Duodenal mucosa (tissue), 2 donors: ENCODE measurements around the gene GUCY1B1.

Experiments
- H3K27ac ChIP-seq: one replicate; pipeline ENCODE4 v1.7.0; 2013; ENCODE audit warnings: low read depth, low read length
- H3K27me3 ChIP-seq, 2 donors: one replicate each; pipeline ENCODE4 v1.7.0; 2013; ENCODE audit warnings: low read length in 2 of 2, control low read depth in 1 of 2; ENCODE audit not compliant: insufficient read depth in 2 of 2, control insufficient read depth in 1 of 2
- H3K36me3 ChIP-seq, 2 donors: one replicate each; pipeline ENCODE4 v1.7.0; 2013; ENCODE audit warnings: low read length in 2 of 2, control low read depth in 1 of 2; ENCODE audit not compliant: insufficient read depth in 2 of 2, control insufficient read depth in 1 of 2
- H3K4me1 ChIP-seq, 2 donors: one replicate each; pipeline ENCODE4 v1.7.0; 2013; ENCODE audit warnings: low read length in 2 of 2, control low read depth in 1 of 2; ENCODE audit not compliant: insufficient read depth in 2 of 2, control insufficient read depth in 1 of 2
- H3K4me3 ChIP-seq, 2 donors: one replicate each; pipeline ENCODE4 v1.7.0; 2013; ENCODE audit warnings: low read length in 2 of 2, low read depth in 1 of 2
- H3K9ac ChIP-seq, 2 donors: one replicate each; pipeline ENCODE4 v1.7.0; 2013; ENCODE audit warnings: low read length in 2 of 2, low read depth in 1 of 2
- H3K9me3 ChIP-seq, 2 donors: one replicate each; pipeline ENCODE4 v1.7.0; 2013; ENCODE audit warnings: low read length in 2 of 2, control low read depth in 1 of 2; ENCODE audit not compliant: control insufficient read depth in 1 of 2

GUCY1B1 gene

DNA sequence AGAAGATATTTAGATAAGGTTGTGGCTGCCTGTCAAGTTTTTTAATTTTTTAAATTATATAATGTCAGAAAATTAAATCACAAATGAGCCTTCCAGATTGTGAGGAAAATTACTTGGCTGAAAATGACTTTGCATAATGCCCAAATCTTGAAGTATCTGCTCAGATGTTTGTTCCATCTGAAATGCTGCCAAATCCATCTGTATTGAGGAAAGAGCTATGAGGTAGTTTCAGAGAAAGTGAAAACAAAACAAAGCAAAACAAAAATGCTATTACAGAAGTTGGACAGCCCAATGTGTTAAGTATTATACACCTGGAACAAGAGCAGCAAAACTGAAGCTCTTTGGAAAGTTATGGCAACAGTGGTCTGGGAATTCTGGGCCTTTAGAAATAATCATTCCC is 23.3 kb upstream of the GUCY1B1 start:
- Histone ChIP-seq H3K9me3 (no peaks in the 10 kb centered on the region), H3K27ac (no peak overlapping the region), H3K36me3 (no peaks in the 10 kb centered on the region), H3K27me3 (no peaks in the 10 kb centered on the region), H3K9ac (no peak overlapping the region), H3K4me3 (no peak overlapping the region), H3K4me1 (no peaks in the 10 kb centered on the region)

DNA sequence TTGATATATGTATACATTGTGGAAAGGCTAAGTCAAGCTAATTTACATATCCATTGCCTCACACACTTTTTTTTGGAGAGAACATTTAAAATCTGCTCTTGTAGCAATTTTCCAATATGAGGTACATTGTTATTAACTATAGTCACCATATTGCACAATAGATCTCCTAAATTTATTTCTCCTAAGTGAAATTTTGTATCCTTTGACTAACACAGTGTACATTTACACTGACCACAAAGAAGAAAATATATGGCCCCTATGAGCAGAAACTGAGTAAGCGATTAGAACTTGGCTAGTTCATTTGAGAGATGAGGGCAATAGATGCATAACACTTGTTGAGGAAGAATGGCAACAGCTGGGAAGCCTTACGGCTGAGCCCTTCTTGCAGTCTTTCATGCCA is 20.3 kb upstream of the GUCY1B1 start:
- H3K9me3 ChIP-seq = no peaks in the 10 kb centered on the region
- no peaks in the 10 kb centered on the region for H3K36me3 ChIP-seq
- no peaks in the 10 kb centered on the region for H3K4me1 ChIP-seq
- no peak overlapping the region for H3K4me3 ChIP-seq
- no peak overlapping the region for H3K9ac ChIP-seq
- H3K27me3 ChIP-seq = no peaks in the 10 kb centered on the region
- H3K27ac ChIP-seq = no peak overlapping the region

DNA sequence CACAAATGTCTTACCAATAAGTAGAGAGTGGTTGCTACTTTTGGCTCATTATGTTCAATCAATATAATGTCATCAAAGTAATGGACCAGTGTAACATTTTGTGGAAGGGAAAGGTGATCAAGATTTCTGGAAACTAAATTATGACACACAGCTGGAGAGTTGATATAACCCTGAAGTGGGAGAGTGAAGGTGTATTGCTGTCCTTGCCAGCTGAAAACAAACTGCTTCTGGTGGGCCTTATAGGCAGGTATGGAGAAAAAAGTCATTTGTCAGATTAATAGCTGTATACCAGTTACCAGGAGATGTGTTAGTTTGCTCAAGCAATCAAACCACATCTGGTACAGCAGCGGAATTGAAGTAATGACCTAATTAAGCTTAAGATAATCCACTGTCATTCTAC is 17.3 kb upstream of the GUCY1B1 start:
- Histone ChIP-seq H3K27me3 (no peaks in the 10 kb centered on the region), H3K4me3 (no peak overlapping the region), H3K9me3 (no peaks in the 10 kb centered on the region), H3K4me1 (no peaks in the 10 kb centered on the region), H3K27ac (no peak overlapping the region), H3K36me3 (no peaks in the 10 kb centered on the region), H3K9ac (no peak overlapping the region)

DNA sequence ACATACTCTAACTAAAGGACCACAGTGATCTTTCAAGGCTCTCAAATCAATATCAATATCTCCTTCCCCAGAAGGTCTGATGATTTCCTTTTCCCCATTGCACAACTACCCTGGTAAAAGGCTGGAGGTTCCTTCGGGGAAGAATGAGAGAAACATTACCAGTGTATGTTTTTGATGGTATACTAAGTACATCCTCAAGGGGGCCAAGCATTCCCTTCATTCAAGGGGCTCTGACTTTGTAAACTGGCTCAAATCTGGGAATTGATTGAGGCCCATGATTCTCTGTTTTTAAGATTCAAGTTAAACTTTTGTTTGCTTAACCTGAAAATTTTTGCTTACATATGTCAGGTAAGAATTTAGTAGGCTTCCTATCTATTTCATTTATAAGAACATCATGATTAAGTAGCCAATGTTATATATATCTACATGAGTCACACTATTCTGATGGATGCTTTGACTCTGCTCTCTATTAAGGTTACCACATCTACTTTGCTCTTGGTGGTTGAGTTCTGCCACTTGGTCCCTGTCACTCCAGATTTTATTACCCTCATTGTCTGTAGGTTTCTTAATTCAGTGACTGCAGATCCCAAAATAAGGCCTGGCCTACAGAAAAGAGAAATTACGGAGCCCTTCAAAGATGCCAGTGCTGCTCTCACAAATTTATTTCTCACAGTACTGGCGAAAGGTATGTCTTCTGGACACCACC is 16.4 kb upstream of the GUCY1B1 start:
- Histone ChIP-seq H3K4me1 (no peaks in the 10 kb centered on the region), H3K4me3 (no peak overlapping the region), H3K27me3 (no peaks in the 10 kb centered on the region), H3K9ac (no peak overlapping the region), H3K27ac (no peak overlapping the region), H3K9me3 (no peaks in the 10 kb centered on the region), H3K36me3 (no peaks in the 10 kb centered on the region)

DNA sequence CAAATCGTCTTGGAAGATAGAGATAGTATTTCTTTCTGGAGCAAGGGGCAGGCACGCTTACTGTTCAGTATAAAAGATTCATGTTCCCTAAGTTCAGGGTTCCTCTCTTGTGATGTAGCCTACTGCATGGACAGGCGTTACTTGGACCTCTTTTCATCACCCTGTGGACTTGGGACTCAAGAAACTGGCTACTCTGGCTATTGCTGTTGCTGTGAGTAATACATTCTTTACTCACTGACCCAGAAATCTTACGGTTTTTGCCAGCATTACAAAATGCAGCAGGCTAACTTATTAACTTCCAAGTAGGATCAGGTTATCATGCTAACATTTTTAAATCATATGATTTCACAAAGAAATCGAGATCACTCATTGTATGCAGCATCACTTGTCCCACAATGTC is 12.8 kb upstream of the GUCY1B1 start:
- H3K9ac ChIP-seq = no peak overlapping the region
- H3K4me1 ChIP-seq = no peaks in the 10 kb centered on the region
- no peaks in the 10 kb centered on the region for H3K27me3 ChIP-seq
- no peaks in the 10 kb centered on the region for H3K36me3 ChIP-seq
- no peak overlapping the region for H3K4me3 ChIP-seq
- no peak overlapping the region for H3K27ac ChIP-seq
- H3K9me3 ChIP-seq = no peaks in the 10 kb centered on the region

DNA sequence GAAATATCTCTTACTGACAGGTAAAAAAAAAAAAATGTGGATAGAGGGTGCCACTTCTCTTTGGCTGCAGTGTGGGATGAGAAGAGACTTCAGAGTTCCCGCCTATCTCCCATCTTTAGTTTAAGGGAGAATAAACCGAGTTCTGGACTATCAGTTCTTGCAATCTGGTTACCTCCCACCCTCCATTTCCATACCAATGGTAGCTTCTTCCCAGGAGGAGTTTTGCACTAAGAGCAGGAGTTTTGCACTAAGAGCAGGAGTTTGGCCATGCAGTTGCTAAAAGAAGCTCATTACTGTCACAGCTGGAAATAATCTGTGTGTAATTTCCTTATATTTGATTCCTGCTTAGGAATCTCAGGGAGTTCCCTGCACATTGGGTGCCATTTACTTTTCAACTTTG is 10.8 kb upstream of the GUCY1B1 start:
- Histone ChIP-seq H3K4me1 (no peaks in the 10 kb centered on the region), H3K9ac (no peak overlapping the region), H3K4me3 (no peak overlapping the region), H3K27me3 (no peaks in the 10 kb centered on the region), H3K27ac (no peak overlapping the region), H3K9me3 (no peaks in the 10 kb centered on the region), H3K36me3 (no peaks in the 10 kb centered on the region)

DNA sequence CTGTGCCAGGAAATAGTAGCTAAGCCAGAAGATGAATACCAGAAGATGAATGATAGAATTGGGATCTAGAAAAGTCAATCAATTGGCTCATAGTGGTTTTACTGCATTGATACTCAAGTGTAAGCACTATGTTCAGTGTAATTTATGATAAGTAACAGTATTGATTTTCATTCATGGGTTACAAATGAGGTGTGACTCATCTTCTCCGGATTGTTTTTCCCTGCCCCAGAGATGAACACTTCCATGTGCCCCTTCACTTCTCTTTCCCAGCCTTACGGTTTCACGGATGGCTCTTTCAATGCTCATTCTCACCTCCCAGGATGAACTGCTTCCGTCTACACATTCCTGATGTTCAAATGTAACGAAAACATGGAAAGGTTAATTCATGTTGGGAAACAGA is 9.8 kb upstream of the GUCY1B1 start:
- no peaks in the 10 kb centered on the region for H3K9me3 ChIP-seq
- H3K4me1 ChIP-seq = no peaks in the 10 kb centered on the region
- no peak overlapping the region for H3K9ac ChIP-seq
- no peaks in the 10 kb centered on the region for H3K27me3 ChIP-seq
- no peak overlapping the region for H3K4me3 ChIP-seq
- no peaks in the 10 kb centered on the region for H3K36me3 ChIP-seq
- H3K27ac ChIP-seq = no peak overlapping the region

DNA sequence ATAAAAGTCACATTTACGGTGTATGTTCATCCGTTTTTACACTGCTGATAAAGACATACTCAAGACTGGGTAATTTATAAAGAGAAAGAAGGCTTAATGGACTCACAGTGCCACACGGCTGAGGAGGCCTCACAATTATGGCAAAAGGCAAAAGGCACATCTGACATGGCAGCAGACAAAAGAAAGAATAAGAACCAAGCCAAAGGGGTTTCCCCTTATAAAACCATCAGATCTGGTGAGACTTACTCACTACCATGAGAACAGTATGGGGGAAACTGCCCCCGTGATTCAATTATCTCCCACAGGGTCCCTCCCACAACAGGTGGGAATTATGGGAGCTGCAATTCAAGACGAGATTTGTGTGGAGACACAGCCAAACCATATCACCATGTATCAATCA is 7.3 kb upstream of the GUCY1B1 start:
- H3K9ac ChIP-seq = no peak overlapping the region
- H3K4me1 ChIP-seq = no peaks in the 10 kb centered on the region
- no peak overlapping the region for H3K27ac ChIP-seq
- no peaks in the 10 kb centered on the region for H3K9me3 ChIP-seq
- no peaks in the 10 kb centered on the region for H3K27me3 ChIP-seq
- no peak overlapping the region for H3K4me3 ChIP-seq
- no peaks in the 10 kb centered on the region for H3K36me3 ChIP-seq

DNA sequence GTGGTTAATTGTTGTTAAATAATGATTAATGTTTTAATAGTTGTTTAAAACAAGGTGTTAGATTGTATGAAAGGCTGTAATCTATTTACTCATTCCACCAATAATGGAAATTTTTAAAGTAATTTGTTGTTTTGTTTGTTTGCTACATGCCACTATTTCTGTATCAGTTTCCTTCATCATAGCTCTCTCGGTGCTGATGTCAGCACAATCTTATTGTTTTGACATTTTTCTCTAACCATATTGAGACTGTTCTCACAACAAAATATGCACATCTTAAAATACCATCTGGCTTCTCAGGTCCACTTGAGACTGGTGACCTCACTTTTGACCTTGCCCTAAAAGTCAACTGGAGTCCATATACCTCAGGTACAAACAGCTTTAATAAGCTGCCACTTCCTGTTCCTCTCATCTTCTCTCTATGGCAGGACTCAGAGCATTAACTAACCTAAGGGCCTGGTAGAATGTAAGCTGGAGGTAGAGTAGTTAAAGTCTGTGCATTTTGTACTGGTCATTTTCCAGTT is 1.0 kb upstream of the GUCY1B1 start:
- Histone ChIP-seq H3K9me3 (no peaks in the 10 kb centered on the region), H3K4me1 (peaks cover 0 to 10% of the 10 kb centered on the region in 2 donors), H3K36me3 (no peaks in the 10 kb centered on the region), H3K9ac (no peak overlapping the region), H3K27ac (no peak overlapping the region), H3K27me3 (peaks cover 5 to 13% of the 10 kb centered on the region in 2 donors), H3K4me3 (no peak overlapping the region)

DNA sequence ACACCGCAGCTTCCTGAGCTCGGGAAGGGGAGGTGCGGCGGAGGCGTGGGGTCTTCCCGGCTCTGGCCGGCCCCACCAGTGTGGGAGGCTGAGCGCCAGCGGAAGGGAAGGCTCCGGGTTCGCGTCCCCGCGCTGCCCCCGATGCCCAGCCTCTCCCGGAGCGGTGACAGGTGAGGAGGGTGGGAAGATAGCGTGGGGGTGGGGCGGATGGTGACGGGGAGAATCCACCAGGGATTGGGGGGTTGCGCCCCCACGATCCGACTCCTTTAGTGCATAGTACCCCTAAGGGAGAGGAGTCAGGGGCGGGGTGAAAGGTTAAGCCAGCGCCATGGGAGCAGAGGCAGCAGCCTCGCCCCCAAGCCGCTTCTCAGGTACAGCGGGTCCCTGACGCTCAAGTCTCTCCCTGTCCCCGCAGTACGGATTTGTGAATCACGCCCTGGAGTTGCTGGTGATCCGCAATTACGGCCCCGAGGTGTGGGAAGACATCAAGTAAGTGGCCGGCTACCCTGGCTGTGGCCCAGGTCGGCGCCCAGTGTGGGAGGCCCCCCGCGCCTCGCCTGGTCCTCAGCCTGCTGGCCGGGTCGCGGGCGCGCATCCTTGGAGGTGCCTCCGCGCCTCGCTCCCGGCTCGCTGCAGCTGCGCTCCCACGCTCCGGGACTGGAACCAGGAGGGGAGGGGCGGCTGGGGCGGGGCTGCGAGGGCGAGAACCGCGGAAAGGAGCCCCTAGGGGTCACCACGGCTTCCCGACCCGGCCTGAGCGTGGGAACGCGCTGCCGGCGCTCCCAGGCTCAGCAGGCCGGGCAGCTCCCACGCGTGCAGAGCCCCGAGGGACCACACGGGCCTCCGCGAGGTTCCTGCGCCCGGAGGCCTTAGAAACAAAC is 791 bp downstream of the GUCY1B1 start:
- Histone ChIP-seq H3K27ac (peak overlapping the region; percentile 64), H3K36me3 (no peaks in the 10 kb centered on the region), H3K4me3 (peak overlapping the region; percentile 69 to 74), H3K4me1 (peaks cover 0 to 10% of the 10 kb centered on the region in 2 donors), H3K9me3 (no peaks in the 10 kb centered on the region), H3K27me3 (peaks cover 5 to 13% of the 10 kb centered on the region in 2 donors), H3K9ac (peak overlapping the region; percentile 26 to 32)
